GM19452 (cell line): ENCODE data around the gene ATP6V0A1.
"Not testable (repeated sequence)": the region's sequence is repeated elsewhere in the genome, so short reads cannot be mapped to it uniquely, and the experiment has no call there.

ENCODE experiments used
- ATAC-seq: cut with Tn5 transposase; IDR thresholded peaks from one replicate; pipeline ENCODE4 v1.9.1; 2021; ENCODE audit not compliant: unreplicated experiment

The ATP6V0A1 gene

GRCh38 chr17:42537826-42538451 lies 79.3 kb downstream of the ATP6V0A1 start:
- ATAC-seq: no peak

DNA sequence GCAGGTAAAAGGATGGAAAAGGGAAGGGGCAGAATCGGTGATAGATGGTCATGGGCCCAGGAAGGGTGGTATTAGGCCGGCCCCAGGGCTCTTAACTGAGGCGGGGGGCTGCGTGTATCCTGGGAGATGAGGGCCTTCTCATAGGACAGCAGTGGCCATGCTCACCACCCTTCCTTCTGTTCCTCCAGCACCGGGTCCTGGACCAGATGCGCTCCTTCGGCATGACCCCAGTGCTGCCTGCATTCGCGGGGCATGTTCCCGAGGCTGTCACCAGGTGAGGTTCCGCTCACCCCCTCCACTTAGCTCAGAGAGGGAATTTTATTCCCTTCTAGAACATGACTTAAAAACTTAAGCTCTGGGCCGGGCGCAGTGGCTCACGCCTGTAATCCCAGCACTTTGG lies 79.8 kb downstream of the ATP6V0A1 start:
- no peak for ATAC-seq

DNA sequence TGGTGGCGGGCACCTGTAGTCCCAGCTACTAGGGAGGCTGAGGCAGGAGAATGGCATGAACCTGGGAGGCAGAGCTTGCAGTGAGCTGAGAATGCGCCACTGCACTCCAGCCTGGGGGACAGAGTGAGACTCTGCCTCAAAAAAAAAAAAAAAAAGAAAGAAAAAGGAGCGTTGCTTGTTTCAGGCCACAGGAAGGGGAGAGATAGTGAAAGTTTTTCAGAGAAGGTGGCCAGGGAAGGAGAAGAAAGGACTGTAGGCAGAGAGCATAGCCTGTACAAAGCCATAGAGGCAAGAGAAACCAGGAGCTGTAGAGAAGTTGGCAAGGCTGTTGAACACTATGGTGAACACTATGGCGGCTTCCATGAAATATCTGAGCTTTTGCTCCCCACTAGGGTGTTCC lies 81.9 kb downstream of the ATP6V0A1 start:
- ATAC-seq: not testable (repeated sequence)

GRCh38 chr17:42541041-42541833 lies 82.6 kb downstream of the ATP6V0A1 start:
- ATAC-seq: no peak

DNA sequence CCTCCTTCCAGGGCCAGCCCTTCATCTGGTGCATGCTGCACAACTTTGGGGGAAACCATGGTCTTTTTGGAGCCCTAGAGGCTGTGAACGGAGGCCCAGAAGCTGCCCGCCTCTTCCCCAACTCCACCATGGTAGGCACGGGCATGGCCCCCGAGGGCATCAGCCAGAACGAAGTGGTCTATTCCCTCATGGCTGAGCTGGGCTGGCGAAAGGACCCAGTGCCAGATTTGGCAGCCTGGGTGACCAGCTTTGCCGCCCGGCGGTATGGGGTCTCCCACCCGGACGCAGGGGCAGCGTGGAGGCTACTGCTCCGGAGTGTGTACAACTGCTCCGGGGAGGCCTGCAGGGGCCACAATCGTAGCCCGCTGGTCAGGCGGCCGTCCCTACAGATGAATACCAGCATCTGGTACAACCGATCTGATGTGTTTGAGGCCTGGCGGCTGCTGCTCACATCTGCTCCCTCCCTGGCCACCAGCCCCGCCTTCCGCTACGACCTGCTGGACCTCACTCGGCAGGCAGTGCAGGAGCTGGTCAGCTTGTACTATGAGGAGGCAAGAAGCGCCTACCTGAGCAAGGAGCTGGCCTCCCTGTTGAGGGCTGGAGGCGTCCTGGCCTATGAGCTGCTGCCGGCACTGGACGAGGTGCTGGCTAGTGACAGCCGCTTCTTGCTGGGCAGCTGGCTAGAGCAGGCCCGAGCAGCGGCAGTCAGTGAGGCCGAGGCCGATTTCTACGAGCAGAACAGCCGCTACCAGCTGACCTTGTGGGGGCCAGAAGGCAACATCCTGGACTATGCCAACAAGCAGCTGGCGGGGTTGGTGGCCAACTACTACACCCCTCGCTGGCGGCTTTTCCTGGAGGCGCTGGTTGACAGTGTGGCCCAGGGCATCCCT lies 84.8 kb downstream of the ATP6V0A1 start:
- no peak for ATAC-seq

DNA sequence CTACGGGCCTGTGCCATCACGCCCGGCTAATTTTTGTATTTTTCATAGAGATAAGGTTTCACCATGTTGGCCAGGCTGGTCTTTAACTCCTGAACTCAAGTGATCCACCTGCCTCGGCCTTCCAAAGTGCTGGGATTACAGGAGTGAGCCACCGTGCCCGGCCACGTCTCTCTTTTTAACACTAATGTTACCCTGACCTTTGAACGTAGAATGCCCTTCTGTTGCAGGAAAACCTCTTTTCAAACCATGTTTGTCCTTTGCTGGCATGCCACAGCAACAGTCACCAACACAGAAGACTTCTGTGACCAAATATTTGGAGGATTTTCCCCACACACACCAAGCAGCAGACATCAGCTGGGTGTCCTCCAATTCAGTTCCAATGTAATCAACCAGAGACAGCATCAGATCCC lies 86.2 kb downstream of the ATP6V0A1 start:
- no peak for ATAC-seq

- ATAC-seq: not testable (repeated sequence)
Measured at GRCh38 chr17:42545755-42546505, 87.3 kb downstream of the ATP6V0A1 start.

DNA sequence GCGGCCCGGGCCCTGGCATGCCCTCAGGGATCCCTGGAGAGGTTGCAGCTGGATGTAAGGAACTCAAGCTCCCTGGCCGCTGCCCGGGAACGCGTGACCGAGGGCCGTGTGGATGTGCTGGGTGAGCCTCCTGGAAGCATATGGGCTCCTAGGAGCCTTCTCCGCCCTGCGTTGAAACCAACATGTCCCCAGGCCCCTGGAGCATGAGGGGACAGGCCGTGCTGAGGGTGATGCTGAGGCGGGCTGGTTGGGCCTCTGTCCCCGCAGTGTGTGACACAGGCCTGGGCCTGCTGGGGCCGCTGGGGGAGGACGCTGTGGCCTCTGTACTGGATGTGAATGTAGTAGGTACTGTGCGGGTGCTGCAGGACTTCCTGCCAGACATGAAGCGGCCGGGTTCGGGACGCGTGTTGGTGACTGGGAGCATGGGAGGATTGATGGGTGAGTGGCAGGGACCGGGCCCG lies 88.4 kb downstream of the ATP6V0A1 start:
- no peak for ATAC-seq

DNA sequence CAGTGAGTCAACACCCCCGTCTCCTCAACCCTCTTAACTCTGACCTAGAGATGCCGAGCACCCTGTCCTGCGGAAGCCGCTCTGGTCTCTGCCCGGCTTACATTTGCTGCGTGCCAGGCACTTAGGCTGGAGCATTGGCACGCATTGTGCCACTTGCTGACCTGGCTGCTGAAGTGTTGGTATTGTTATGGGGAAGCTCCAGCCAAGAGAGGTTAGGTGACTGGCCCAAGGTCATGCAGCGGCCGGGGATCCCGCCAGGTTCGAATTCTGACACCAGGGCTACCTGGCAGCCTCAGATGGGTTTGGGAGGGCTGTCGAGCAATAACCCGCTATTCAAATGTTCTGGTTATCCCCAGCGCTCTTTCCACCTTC lies 89.0 kb downstream of the ATP6V0A1 start:
- no peak for ATAC-seq

GRCh38 chr17:42548070-42548837 lies 89.6 kb downstream of the ATP6V0A1 start:
- no peak for ATAC-seq

DNA sequence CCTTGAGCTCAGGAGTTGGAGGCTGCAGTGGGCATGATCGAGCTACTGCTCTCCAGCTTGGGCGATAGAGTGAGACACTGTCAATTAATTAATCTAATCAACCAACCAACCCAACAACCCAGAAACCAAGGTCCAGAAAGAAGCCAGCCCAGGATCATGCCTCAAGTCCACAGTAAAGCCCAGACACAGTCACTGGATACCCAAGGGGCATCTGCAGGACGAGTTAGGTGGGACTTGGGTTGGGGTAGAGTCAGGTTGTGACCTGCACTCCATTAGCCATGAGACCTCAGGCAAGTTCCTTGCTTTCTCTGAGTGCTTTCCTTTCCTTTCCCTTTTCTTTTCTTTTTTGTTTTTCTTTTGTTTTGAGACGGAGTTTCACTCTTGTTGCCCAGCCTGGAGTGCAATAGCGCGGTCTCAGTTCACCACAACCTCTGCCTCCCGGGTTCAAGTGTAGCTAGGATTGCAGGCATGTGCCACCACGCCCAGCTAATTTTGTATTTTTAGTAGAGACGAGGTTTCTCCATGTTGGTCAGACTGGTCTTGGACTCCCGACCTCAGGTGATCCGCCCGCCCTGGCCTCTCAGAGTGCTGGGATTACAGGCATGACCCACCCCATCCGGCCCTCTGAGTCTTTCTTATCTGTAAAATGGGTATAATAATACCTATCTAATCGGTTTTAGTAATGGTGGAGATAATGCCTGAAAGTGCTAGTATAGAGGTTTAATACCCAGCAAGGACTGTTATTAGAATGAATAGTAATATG lies 90.5 kb downstream of the ATP6V0A1 start:
- no peak for ATAC-seq

DNA sequence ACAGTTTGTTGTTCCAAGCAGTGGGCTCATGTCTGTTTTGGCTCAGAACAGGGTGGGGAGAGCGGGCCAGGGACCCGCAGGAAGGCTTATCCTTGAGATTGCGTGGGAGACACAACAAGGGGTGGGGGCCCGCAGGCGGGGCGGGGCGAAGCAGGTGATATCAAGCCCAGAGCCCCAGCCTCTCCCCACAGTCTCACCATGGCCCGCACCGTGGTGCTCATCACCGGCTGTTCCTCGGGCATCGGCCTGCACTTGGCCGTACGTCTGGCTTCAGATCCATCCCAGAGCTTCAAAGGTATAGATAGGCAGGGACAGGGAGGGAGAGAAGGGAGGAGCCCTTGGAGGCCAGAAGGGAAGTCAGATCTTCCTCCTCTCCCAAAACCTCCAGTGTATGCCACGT lies 94.1 kb downstream of the ATP6V0A1 start, which contains the start of gene HSD17B1:
Gene HSD17B1 (plus strand): TSS at position 188 of the 400 bp plus-strand sequence. CDS start 11 bp downstream, at position 199.
- ATAC-seq: not testable (repeated sequence)

DNA sequence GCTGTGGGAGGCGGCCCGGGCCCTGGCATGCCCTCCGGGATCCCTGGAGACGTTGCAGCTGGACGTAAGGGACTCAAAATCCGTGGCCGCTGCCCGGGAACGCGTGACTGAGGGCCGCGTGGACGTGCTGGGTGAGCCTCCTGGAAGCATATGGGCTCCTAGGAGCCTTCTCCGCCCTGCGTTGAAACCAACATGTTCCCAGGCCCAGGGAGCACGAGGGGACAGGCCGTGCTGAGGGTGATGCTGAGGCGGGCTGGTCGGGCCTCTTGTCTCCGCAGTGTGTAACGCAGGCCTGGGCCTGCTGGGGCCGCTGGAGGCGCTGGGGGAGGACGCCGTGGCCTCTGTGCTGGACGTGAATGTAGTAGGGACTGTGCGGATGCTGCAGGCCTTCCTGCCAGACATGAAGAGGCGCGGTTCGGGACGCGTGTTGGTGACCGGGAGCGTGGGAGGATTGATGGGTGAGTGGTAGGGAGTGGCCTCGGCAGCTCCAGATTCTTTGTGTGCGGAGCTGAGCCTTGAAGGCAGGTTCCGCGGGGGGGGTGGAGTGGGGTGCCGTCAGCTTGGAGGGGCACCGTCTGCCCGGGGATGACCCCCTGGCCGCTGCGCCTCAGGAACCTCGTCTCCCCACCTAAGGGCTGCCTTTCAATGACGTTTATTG lies 94.6 kb downstream of the ATP6V0A1 start:
- no peak for ATAC-seq

DNA sequence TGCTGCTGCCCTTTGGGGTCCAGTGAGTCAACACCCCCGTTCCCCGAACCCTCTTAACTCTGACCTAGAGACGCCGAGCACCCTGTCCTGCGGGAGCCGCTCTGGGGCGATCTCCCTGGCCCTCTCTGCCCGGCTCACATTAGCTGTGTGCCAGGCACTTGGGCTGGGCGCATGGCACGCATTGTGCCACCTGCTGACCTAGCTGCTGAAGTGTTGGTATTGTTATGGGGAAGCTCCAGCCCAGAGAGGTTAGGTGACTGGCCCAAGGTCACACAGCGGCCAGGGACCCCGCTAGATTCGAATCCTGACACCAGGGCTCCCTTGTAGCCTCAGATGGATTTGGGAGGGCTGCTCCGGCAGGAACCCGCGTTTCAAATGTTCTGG lies 95.2 kb downstream of the ATP6V0A1 start:
- ATAC-seq: no peak

GRCh38 chr17:42554250-42555121 lies 95.8 kb downstream of the ATP6V0A1 start:
- peak; percentile 79 for ATAC-seq

DNA sequence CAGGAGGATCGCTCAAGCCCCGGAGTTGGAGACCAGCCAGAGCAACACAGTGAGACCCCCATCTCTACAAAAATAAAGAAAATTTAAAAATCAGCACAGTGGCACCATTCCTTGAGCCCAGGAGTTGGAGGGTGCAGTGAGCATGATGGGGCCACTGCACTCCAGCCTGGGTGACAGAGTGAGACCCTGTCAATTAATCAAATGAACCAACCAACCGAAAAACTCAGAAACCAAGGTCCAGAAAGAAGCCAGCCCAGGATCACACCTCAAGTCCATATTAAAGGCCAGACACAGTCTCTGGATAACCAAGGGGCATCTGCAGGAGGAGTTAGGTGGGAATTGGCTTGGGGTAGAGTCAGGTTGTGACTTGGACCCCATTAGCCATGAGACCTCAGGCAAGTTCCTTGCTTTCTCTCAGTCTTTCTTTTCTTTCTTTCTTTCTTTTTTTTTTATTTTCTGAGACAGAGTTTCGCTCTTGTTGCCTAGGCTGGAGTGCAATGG lies 96.5 kb downstream of the ATP6V0A1 start:
- no peak for ATAC-seq

GRCh38 chr17:42555961-42556617 lies 97.4 kb downstream of the ATP6V0A1 start:
- ATAC-seq: not testable (repeated sequence)
